Dendritic cell treated with granulocyte-macrophage colony-stimulating factor and Interleukin-4, amounts not matched to agents 40 ng/mL and 50 ng/mL, for 4 days (primary cell): ENCODE results near the gene ADAP1.
"Not testable (repeated sequence)": the region's sequence is repeated elsewhere in the genome, so short reads cannot be mapped to it uniquely, and the experiment has no call there.

Experiments
- H3K27ac Mint-ChIP-seq: one replicate; pipeline ENCODE4 v1.8.0; 2022; ENCODE audit warnings: mild to moderate bottlenecking, mixed read lengths
- H3K27me3 Mint-ChIP-seq: one replicate; pipeline ENCODE4 v1.8.0; 2022; ENCODE audit warnings: mild to moderate bottlenecking, mixed read lengths
- H3K36me3 Mint-ChIP-seq: one replicate; pipeline ENCODE4 v1.8.0; 2022; ENCODE audit warnings: low read depth, mixed read lengths
- H3K4me1 Mint-ChIP-seq: one replicate; pipeline ENCODE4 v1.8.0; 2022; ENCODE audit warnings: low read depth, mixed read lengths
- H3K4me3 Mint-ChIP-seq: one replicate; pipeline ENCODE4 v1.8.0; 2022; ENCODE audit warnings: mild to moderate bottlenecking, moderate library complexity, mixed read lengths
- H3K9me3 Mint-ChIP-seq: one replicate; pipeline ENCODE4 v1.8.0; 2022; ENCODE audit warnings: mixed read lengths
- intact Hi-C: fragments of 100-400 bp; cut with micrococcal nuclease; formaldehyde crosslinking; loops from one replicate; pipeline ENCODE4 v1.15.0; 2022

ADAP1 gene

DNA sequence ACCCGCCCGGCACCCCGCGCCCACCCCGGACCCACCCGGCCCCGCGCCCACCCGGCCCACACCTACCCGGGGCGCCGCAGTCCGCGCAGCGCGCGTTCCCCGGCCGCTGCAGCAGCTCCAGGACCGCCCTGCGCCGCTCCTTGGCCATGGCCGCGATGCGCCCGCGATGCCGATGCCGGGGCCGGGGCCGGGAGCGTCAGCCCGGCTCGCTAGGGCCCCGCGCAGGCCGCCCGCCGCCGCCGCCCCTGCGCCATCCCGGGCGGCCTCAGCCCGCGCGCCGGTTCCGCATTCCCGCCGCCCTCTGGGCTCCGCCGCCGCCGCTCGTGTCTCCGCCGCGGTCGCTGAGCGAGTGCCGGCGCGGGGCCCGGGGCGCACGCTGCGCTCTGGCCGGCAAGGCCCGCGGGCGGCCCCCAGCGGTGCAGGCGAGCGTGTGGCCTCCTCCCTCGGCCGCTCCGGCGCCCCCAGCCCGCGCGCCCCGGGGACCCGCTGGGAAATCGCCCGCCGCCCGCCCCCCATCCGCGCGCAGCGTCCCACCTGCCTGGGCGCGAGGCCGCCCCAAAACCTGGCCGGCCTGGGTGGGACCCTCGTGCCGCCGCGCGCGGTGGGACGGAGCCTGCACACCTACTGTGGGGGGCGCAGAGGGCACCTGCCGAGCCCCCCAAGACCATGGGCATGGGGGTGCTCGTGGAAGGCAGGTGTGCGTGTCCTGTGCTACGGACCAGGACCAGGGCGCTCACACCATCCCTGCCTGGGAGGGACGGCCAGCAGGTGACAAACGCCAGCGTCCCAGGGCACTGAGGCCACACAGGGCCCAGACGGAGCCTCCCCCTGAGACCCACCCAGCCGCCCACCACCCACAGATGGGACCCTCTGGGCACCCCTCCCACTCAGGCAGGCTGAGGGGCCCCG lies at the start of gene ADAP1:
TSS of gene ADAP1 (minus strand) at position 351 of the 909 bp plus-strand sequence. CDS start at position 148, 203 bp downstream.
- intact Hi-C loops, result loop anchor here (1.0 kb wide), 1 partner anchor 26 kb away; no protein-coding TSS in a partner anchor
- H3K27ac Mint-ChIP-seq, result peak within 1 kb of the TSS; percentile 78

DNA sequence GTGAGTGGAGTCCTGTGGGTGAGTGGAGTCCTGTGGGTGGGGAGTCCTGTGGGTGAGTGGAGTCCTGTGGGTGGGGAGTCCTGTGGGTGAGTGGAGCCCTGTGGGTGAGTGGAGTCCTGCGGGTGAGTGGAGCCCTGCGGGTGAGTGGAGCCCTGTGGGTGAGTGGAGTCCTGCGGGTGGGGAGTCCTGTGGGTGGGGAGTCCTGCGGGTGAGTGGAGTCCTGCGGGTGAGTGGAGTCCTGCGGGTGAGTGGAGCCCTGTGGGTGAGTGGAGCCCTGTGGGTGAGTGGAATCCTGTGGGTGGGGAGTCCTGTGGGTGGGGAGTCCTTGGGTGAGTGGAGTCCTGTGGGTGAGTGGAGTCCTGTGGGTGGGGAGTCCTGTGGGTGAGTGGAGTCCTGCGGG lies 48.0 kb upstream of the ADAP1 start:
- H3K36me3 Mint-ChIP-seq, result peaks cover 94% of the 10 kb centered on the region
- H3K4me1 Mint-ChIP-seq, H3K4me3 Mint-ChIP-seq, intact Hi-C loops, H3K27ac Mint-ChIP-seq, H3K9me3 Mint-ChIP-seq, H3K27me3 Mint-ChIP-seq: not testable (repeated sequence)

More for the DNA sequence above, at the start of gene ADAP1:
- Mint-ChIP-seq H3K36me3 (peaks cover 19% of the 10 kb centered on the region), H3K4me1 (peaks cover 68% of the 10 kb centered on the region), H3K4me3 (peak within 1 kb of the TSS; percentile 78), H3K27me3 (peaks cover 15% of the 10 kb centered on the region), H3K9me3 (no peaks in the 10 kb centered on the region)

DNA sequence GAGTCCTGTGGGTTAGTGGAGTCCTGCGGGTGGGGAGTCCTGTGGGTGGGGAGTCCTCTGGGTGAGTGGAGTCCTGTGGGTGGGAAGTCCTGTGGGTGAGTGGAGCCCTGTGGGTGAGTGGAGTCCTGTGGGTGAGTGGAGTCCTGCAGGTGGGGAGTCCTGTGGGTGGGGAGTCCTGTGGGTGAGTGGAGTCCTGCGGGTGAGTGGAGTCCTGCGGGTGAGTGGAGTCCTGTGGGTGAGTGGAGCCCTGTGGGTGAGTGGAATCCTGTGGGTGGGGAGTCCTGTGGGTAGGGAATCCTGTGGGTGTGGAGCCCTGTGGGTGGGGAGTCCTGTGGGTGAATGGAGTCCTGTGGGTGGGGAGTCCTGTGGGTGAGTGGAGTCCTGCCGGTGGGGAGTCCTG lies 47.5 kb upstream of the ADAP1 start:
- H3K36me3 Mint-ChIP-seq, result peaks cover 94% of the 10 kb centered on the region
- intact Hi-C loops, H3K27me3 Mint-ChIP-seq, H3K27ac Mint-ChIP-seq, H3K4me1 Mint-ChIP-seq, H3K9me3 Mint-ChIP-seq, H3K4me3 Mint-ChIP-seq: not testable (repeated sequence)

- peaks cover 92% of the 10 kb centered on the region for H3K36me3 Mint-ChIP-seq
- intact Hi-C loops, H3K27me3 Mint-ChIP-seq, H3K9me3 Mint-ChIP-seq, H3K27ac Mint-ChIP-seq, H3K4me3 Mint-ChIP-seq: not testable (repeated sequence)
- H3K4me1 Mint-ChIP-seq, result peaks cover 15% of the 10 kb centered on the region
Measured at GRCh38 chr7:1001069-1001770, 46.7 kb upstream of the ADAP1 start.

DNA sequence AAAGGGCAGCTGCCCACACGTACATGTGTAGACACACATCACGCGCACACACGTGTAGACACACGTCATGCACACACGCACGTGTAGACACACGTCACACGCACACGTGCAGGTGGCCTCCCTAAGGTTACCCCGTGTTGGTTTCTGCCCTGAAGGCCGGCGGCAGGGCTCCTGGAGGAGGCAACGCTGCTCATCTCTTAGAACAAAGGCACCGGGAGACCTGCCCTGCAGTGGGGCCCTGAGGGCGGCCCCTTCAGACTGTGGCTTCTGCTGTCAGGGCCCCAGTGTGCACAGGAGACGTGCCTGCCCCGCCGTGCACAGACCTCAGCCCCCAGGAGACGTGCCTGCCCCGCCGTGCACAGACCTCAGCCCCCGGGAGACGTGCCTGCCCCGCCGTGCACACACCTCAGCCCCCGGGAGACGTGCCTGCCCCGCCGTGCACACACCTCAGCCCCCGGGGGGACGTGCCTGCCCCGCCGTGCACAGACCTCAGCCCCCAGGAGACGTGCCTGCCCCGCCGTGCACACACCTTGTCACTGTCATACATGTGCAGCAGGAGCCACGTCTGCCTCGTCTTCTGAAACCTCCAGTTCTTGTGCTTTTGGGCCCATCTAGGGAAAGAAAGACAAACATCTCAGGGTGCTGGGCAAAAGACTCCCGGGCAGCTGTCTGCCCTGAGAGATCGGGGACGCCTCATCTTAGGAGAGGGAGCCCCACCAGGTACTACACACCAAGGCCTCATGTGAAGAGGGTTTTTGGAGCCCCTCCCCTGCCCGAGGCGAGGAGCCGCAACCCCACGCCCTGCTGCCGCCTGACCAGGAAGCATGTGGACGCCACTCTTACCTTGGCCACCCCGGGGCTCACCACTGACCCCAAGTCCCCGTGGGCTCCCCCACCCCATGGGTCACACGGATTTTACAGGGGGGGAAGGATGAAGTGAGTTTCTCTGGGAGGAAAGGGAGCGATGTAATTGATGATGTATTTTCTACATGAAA lies 45.8 kb upstream of the ADAP1 start:
- intact Hi-C loops, result no loop called here
- Mint-ChIP-seq H3K4me3 (no peak overlapping the region), H3K27ac (no peak overlapping the region)

DNA sequence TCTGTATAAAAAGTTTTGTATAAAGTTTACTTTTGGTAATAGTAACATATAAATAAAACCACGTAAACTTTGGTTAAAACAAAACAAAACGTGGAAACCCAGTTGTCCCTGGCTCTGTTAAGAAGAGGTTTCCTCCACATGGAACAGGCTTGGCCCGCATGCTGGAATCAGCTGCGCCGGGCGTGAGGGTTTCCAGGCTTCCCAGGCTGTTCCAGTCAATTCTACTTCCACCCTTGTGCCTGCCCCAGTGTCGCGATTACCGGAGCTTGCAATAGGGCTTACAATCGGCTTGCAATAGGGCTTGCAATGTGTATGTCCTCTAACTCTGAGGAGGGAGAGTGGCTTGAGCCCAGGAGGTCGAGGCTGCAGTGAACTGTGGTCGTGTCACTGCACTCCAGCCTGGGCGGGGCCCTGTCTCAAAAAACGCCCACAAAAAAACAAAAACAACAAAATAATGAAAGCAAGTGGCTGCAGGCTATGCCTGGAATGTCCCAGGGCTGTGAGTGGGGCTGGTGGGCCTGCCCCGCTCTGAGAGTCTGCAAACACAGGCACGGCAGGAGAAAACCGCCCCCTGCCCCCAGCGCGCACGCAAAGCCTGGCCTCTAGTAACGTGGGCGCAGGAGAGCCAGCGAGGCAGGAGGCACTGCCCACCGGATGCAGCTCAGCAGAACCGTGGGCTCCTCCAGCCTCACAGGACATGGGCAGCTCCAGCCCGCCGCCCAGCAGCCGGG lies 44.8 kb upstream of the ADAP1 start:
- Mint-ChIP-seq H3K36me3 (peaks cover 83% of the 10 kb centered on the region), H3K9me3 (no peaks in the 10 kb centered on the region), H3K4me1 (peaks cover 11% of the 10 kb centered on the region), H3K27me3 (peaks cover 6% of the 10 kb centered on the region), H3K27ac (no peak overlapping the region), H3K4me3 (no peak overlapping the region)
- intact Hi-C loops, result no loop called here

More for the DNA sequence above, 45.8 kb upstream of the ADAP1 start:
- peaks cover 15% of the 10 kb centered on the region for H3K4me1 Mint-ChIP-seq
- no peaks in the 10 kb centered on the region for H3K9me3 Mint-ChIP-seq
- H3K27me3 Mint-ChIP-seq, result no peaks in the 10 kb centered on the region
- peaks cover 90% of the 10 kb centered on the region for H3K36me3 Mint-ChIP-seq

DNA sequence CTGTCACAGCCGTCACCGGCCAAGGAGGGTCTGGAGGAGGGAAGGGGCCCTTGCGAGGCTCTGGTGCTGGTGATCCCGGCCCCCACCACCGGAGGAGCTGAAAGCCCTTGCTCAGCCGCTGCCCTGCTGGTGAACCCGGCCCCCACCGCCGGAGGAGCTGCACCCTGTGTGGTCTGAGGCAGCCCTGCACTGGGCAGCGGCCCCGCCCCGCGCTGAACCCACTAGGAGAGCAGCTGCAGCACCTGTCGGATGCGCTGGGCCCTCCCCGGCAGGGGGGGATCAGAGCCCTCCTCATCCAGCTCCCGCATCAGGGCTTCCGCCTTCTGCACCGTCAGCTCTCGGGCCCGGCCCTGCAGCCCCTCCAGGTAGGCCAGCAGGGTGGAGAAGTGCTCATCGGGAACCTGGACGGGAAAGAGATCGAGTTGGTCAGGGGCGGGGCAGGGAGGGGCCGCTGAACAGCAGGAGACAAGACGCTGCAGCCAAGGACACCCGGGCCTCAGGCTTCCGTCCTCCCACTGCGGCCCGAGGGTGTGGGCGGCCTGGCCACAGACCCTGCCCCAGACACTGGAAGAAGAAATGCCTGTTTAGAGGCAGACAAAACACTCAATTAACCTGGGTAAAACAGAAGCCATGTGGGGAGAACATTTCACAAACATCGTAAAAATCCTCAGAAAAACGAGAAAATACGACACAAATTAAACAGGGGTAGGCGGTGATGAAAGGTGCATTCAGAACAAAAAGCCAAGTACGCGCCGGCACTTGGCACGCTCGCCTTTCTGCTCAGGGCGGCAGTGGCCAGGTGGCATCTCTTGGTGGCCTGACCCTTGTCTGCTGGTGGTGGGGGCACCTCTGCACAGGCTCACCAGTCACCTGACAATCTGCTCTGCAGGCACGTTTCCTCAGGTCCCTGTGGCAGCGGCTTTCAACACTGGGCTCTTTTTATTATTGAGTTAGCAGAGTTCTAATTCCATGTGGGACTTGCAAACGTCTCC lies 43.2 kb upstream of the ADAP1 start:
- no peak overlapping the region for H3K27ac Mint-ChIP-seq
- H3K36me3 Mint-ChIP-seq, result peaks cover 72% of the 10 kb centered on the region
- no peak overlapping the region for H3K4me3 Mint-ChIP-seq
- peaks cover 17% of the 10 kb centered on the region for H3K4me1 Mint-ChIP-seq
- peaks cover 16% of the 10 kb centered on the region for H3K27me3 Mint-ChIP-seq
- no peaks in the 10 kb centered on the region for H3K9me3 Mint-ChIP-seq
- intact Hi-C loops, result no loop called here

- peaks cover 24% of the 10 kb centered on the region for H3K27me3 Mint-ChIP-seq
- peaks cover 58% of the 10 kb centered on the region for H3K36me3 Mint-ChIP-seq
- no peaks in the 10 kb centered on the region for H3K9me3 Mint-ChIP-seq
- intact Hi-C loops, result no loop called here
- H3K4me1 Mint-ChIP-seq, result peaks cover 17% of the 10 kb centered on the region
- H3K27ac Mint-ChIP-seq, result no peak overlapping the region
- no peak overlapping the region for H3K4me3 Mint-ChIP-seq
Measured at GRCh38 chr7:996079-996872, 41.8 kb upstream of the ADAP1 start.

- intact Hi-C loops, result no loop called here
- no peaks in the 10 kb centered on the region for H3K9me3 Mint-ChIP-seq
Measured at GRCh38 chr7:995571-995970, 41.1 kb upstream of the ADAP1 start.

GRCh38 chr7:994592-995308 lies 40.3 kb upstream of the ADAP1 start:
- intact Hi-C loops, result no loop called here
- Mint-ChIP-seq H3K4me1 (peaks cover 17% of the 10 kb centered on the region), H3K4me3 (no peak overlapping the region), H3K36me3 (peaks cover 43% of the 10 kb centered on the region), H3K27me3 (peaks cover 27% of the 10 kb centered on the region), H3K9me3 (no peaks in the 10 kb centered on the region), H3K27ac (no peak overlapping the region)

More at GRCh38 chr7:995571-995970, 41.1 kb upstream of the ADAP1 start:
- H3K27ac Mint-ChIP-seq, result no peak overlapping the region
- peaks cover 24% of the 10 kb centered on the region for H3K27me3 Mint-ChIP-seq
- peaks cover 51% of the 10 kb centered on the region for H3K36me3 Mint-ChIP-seq
- H3K4me3 Mint-ChIP-seq, result no peak overlapping the region
- peaks cover 17% of the 10 kb centered on the region for H3K4me1 Mint-ChIP-seq
